HEK293 (cell line): Measurements from ENCODE around the gene DLEC1.

Experiments used
- CTCF ChIA-PET: fragments of 350-600 bp; formaldehyde crosslinking; extraction: SDS; loops from one replicate; lab custom pipeline; 2021; ENCODE audit warnings: antibody characterized with exemption; lab: Yijun Ruan, JAX
- POLR2A ChIA-PET: fragments of 300-600 bp; formaldehyde crosslinking; extraction: SDS; loops from one replicate; lab custom pipeline; 2020; ENCODE audit warnings: antibody characterized with exemption, inconsistent platforms; lab: Yijun Ruan, JAX
- H3K27ac ChIP-seq: fragments of 200-500 bp; sonication (Bioruptor generic); 2 replicates; pipeline ENCODE4 v1.5.1; 2014; ENCODE audit warnings: low read depth, low read length, control low read depth, inconsistent platforms; ENCODE audit errors: extremely low read depth
- H3K36me3 ChIP-seq, 2 experiments: fragments of 200-500 bp in 1 of 2; sonication (Bioruptor generic) in 1 of 2; 1 replicate in 1 of 2; 2 replicates in 1 of 2; pipeline ENCODE4 v1.5.1; 2014 to 2017; ENCODE audit warnings: inconsistent platforms in 2 of 2, low read length in 2 of 2; ENCODE audit not compliant: control insufficient read depth in 2 of 2, insufficient read depth in 1 of 2
- H3K4me1 ChIP-seq: fragments of 200-500 bp; sonication (Bioruptor generic); 2 replicates; pipeline ENCODE4 v1.5.1; 2014; ENCODE audit warnings: mild to moderate bottlenecking, low read length, inconsistent platforms; ENCODE audit not compliant: control insufficient read depth, insufficient read depth
- H3K4me3 ChIP-seq: 2 replicates; pipeline ENCODE4 v1.5.1; 2011; ENCODE audit warnings: low read depth, mild to moderate bottlenecking, control low read depth, low read length, moderate library complexity
- H3K9me3 ChIP-seq: fragments of 200-500 bp; sonication (Bioruptor generic); 2 replicates; pipeline ENCODE4 v1.5.1; 2014; ENCODE audit warnings: low read depth, low read length, inconsistent platforms; ENCODE audit not compliant: control insufficient read depth, insufficient read depth
- IKZF3 ChIP-seq: fragments of 450-650 bp; IDR thresholded peaks from 2 replicates; pipeline ENCODE4 v1.5.0; 2018; ENCODE audit warnings: missing biosample characterization, mild to moderate bottlenecking, missing genetic modification characterization, moderate library complexity
- KLF1 ChIP-seq: fragments of 450-650 bp; formaldehyde crosslinking; IDR thresholded peaks from 2 replicates; pipeline ENCODE4 v1.5.1; 2016; ENCODE audit warnings: missing biosample characterization, missing genetic modification characterization
- KLF8 ChIP-seq: fragments of 450-650 bp; formaldehyde crosslinking; IDR thresholded peaks from 2 replicates; pipeline ENCODE4 v1.5.1; 2016; ENCODE audit warnings: missing biosample characterization, missing genetic modification characterization
- REPIN1 ChIP-seq: fragments of 450-650 bp; formaldehyde crosslinking; IDR thresholded peaks from 2 replicates; pipeline ENCODE4 v1.5.1; 2017; ENCODE audit warnings: missing biosample characterization, missing genetic modification characterization, low read depth
- SETDB1 ChIP-seq: IDR thresholded peaks from one replicate; pipeline ENCODE4 v1.6.1; 2017; ENCODE audit warnings: mild to moderate bottlenecking, low read length, moderate library complexity, mixed read lengths; ENCODE audit not compliant: insufficient read length
- SP2 ChIP-seq: fragments of 450-650 bp; formaldehyde crosslinking; IDR thresholded peaks from 2 replicates; pipeline ENCODE4 v1.5.1; 2016; ENCODE audit warnings: missing biosample characterization, missing genetic modification characterization
- ZBTB1 ChIP-seq: fragments of 450-650 bp; formaldehyde crosslinking; IDR thresholded peaks from 2 replicates; pipeline ENCODE4 v1.5.1; 2016; ENCODE audit warnings: missing biosample characterization, missing genetic modification characterization
- ZBTB17 ChIP-seq: fragments of 450-650 bp; formaldehyde crosslinking; IDR thresholded peaks from 2 replicates; pipeline ENCODE4 v1.5.1; 2016; ENCODE audit warnings: missing biosample characterization, missing genetic modification characterization
- ZBTB8A ChIP-seq: fragments of 450-650 bp; formaldehyde crosslinking; IDR thresholded peaks from 2 replicates; pipeline ENCODE4 v1.5.1; 2016; ENCODE audit warnings: missing biosample characterization, missing genetic modification characterization
- ZNF10 ChIP-seq: fragments of 450-650 bp; formaldehyde crosslinking; IDR thresholded peaks from 2 replicates; pipeline ENCODE4 v1.5.1; 2017; ENCODE audit warnings: missing biosample characterization, missing genetic modification characterization
- ZNF114 ChIP-seq: fragments of 450-650 bp; formaldehyde crosslinking; IDR thresholded peaks from 2 replicates; pipeline ENCODE4 v1.5.0; 2017; ENCODE audit warnings: missing biosample characterization, missing genetic modification characterization
- ZNF148 ChIP-seq: fragments of 450-650 bp; formaldehyde crosslinking; IDR thresholded peaks from 2 replicates; pipeline ENCODE4 v1.5.0; 2017; ENCODE audit warnings: missing biosample characterization, missing genetic modification characterization, borderline replicate concordance
- ZNF211 ChIP-seq: fragments of 450-650 bp; formaldehyde crosslinking; IDR thresholded peaks from 2 replicates; pipeline ENCODE4 v1.5.1; 2016; ENCODE audit warnings: low read depth, missing biosample characterization, missing genetic modification characterization
- ZNF223 ChIP-seq: fragments of 450-650 bp; formaldehyde crosslinking; IDR thresholded peaks from 2 replicates; pipeline ENCODE4 v1.5.1; 2016; ENCODE audit warnings: missing biosample characterization, missing genetic modification characterization
- ZNF239 ChIP-seq: fragments of 450-650 bp; formaldehyde crosslinking; IDR thresholded peaks from 2 replicates; pipeline ENCODE4 v1.5.1; 2016; ENCODE audit warnings: missing biosample characterization, missing genetic modification characterization
- ZNF335 ChIP-seq: fragments of 450-650 bp; formaldehyde crosslinking; conservative IDR thresholded peaks from 2 replicates; pipeline ENCODE4 v1.5.1; 2016; ENCODE audit warnings: missing biosample characterization, missing genetic modification characterization
- ZNF350 ChIP-seq: fragments of 450-650 bp; formaldehyde crosslinking; IDR thresholded peaks from 2 replicates; pipeline ENCODE4 v1.5.0; 2017; ENCODE audit warnings: missing biosample characterization, mild to moderate bottlenecking, missing genetic modification characterization
- ZNF394 ChIP-seq: fragments of 450-650 bp; formaldehyde crosslinking; IDR thresholded peaks from 2 replicates; pipeline ENCODE4 v1.5.1; 2016; ENCODE audit warnings: missing biosample characterization, missing genetic modification characterization, mild to moderate bottlenecking, moderate library complexity, borderline replicate concordance
- ZNF473 ChIP-seq: fragments of 450-650 bp; formaldehyde crosslinking; IDR thresholded peaks from 2 replicates; pipeline ENCODE4 v1.5.1; 2017; ENCODE audit warnings: missing biosample characterization, missing genetic modification characterization
- ZNF48 ChIP-seq: fragments of 450-650 bp; formaldehyde crosslinking; IDR thresholded peaks from 2 replicates; pipeline ENCODE4 v1.5.1; 2016; ENCODE audit warnings: missing biosample characterization, missing genetic modification characterization
- ZNF544 ChIP-seq: fragments of 450-650 bp; formaldehyde crosslinking; IDR thresholded peaks from 2 replicates; pipeline ENCODE4 v1.5.0; 2017; ENCODE audit warnings: missing biosample characterization, missing genetic modification characterization
- ZNF548 ChIP-seq: fragments of 450-650 bp; formaldehyde crosslinking; IDR thresholded peaks from 2 replicates; pipeline ENCODE4 v1.5.1; 2016; ENCODE audit warnings: missing biosample characterization, missing genetic modification characterization
- ZNF670 ChIP-seq: fragments of 450-650 bp; formaldehyde crosslinking; IDR thresholded peaks from 2 replicates; pipeline ENCODE4 v1.5.1; 2016; ENCODE audit warnings: missing biosample characterization, missing genetic modification characterization, low read depth
- ZNF76 ChIP-seq: fragments of 450-650 bp; formaldehyde crosslinking; IDR thresholded peaks from 2 replicates; pipeline ENCODE4; 2016; ENCODE audit warnings: low read depth, missing biosample characterization, missing genetic modification characterization, borderline replicate concordance
- ZSCAN16 ChIP-seq: fragments of 450-650 bp; formaldehyde crosslinking; IDR thresholded peaks from 2 replicates; pipeline ENCODE4 v1.5.1; 2016; ENCODE audit warnings: missing biosample characterization, missing genetic modification characterization
- TF ChIP-seq, protein P1 (sequence below): fragments of 450-650 bp; formaldehyde crosslinking; optimal IDR thresholded peaks from 2 replicates; pipeline ENCODE3; 2016; ENCODE audit warnings: missing biosample characterization, mild to moderate bottlenecking, missing genetic modification characterization
- TF ChIP-seq, protein P2 (sequence below): fragments of 450-650 bp; formaldehyde crosslinking; IDR thresholded peaks from 2 replicates; pipeline ENCODE4 v1.5.1; 2016; ENCODE audit warnings: missing biosample characterization, missing genetic modification characterization, low read depth
- TF ChIP-seq, protein P3 (sequence below): fragments of 450-650 bp; formaldehyde crosslinking; IDR thresholded peaks from 2 replicates; pipeline ENCODE4 v1.5.1; 2017; ENCODE audit warnings: missing biosample characterization, missing genetic modification characterization

The DLEC1 gene

DNA sequence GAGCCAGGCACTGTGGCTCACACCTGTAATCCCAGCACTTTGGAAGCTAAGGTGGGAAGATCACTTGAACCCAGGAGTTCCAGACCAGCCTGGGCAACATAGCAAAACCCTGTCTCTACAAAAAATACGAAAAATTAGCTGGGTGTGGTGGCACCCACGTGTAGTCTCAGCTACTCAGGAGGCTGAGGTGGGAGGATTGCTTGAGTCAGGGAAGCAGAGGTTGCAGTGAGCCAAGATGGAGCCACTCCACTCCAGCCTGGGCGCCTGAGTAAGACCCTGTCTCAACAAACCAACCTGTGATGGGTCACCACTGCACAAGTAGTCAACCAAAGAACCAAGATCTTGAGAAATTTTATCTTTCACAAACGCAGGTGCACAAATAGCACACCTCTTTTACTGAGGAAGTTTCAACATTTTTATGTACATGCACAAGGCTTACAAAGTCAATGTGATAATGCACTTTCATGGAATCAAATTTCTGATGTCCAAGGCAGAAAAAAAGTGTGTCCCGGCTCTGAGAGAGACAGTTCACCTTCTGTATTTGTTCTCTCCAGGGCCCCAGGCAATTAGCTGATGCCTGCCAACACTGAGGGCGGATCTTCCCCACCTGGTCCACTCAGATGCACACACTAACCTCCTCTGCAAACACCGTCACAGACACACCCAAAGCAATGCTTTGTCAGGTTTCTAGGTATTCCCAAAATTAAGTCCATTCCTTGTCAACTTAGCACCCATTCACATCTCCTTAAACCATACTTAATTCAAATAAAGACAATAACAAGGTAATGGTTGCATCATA is 85.5 kb downstream of the DLEC1 start:
- Histone ChIP-seq H3K9me3 (no peaks in the 10 kb centered on the region), H3K4me3 (no peak overlapping the region), H3K4me1 (no peaks in the 10 kb centered on the region), H3K27ac (no peak overlapping the region), H3K36me3 (peaks cover 0 to 91% of the 10 kb centered on the region in 2 experiments)
- ChIA-PET POLR2A (no interaction called here), CTCF (interaction anchor here (0.6 to 0.8 kb wide), 2 partner anchors 8 to 345 kb away, joined by 3 to 7 read pairs; no protein-coding TSS in a partner anchor)
- no peak for TF ChIP-seq SETDB1
- no peak for TF ChIP-seq ZNF48 (tag by site-specific recombination)
- no peak for TF ChIP-seq ZBTB1 (tag by site-specific recombination)
- no peak for TF ChIP-seq ZNF670
- TF ChIP-seq REPIN1 = no peak
- no peak for TF ChIP-seq KLF1 (tag by site-specific recombination)
- TF ChIP-seq ZNF148 (tag by site-specific recombination) = no peak
- no peak for TF ChIP-seq ZNF473 (tag by site-specific recombination)
- no peak for TF ChIP-seq ZSCAN16 (tag by site-specific recombination)
- TF ChIP-seq ZNF10 (tag by site-specific recombination) = no peak
- TF ChIP-seq ZNF114 (tag by site-specific recombination) = no peak
- TF ChIP-seq, protein P1, sequence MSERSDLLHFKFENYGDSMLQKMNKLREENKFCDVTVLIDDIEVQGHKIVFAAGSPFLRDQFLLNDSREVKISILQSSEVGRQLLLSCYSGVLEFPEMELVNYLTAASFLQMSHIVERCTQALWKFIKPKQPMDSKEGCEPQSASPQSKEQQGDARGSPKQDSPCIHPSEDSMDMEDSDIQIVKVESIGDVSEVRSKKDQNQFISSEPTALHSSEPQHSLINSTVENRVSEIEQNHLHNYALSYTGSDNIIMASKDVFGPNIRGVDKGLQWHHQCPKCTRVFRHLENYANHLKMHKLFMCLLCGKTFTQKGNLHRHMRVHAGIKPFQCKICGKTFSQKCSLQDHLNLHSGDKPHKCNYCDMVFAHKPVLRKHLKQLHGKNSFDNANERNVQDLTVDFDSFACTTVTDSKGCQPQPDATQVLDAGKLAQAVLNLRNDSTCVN = no peak

DNA sequence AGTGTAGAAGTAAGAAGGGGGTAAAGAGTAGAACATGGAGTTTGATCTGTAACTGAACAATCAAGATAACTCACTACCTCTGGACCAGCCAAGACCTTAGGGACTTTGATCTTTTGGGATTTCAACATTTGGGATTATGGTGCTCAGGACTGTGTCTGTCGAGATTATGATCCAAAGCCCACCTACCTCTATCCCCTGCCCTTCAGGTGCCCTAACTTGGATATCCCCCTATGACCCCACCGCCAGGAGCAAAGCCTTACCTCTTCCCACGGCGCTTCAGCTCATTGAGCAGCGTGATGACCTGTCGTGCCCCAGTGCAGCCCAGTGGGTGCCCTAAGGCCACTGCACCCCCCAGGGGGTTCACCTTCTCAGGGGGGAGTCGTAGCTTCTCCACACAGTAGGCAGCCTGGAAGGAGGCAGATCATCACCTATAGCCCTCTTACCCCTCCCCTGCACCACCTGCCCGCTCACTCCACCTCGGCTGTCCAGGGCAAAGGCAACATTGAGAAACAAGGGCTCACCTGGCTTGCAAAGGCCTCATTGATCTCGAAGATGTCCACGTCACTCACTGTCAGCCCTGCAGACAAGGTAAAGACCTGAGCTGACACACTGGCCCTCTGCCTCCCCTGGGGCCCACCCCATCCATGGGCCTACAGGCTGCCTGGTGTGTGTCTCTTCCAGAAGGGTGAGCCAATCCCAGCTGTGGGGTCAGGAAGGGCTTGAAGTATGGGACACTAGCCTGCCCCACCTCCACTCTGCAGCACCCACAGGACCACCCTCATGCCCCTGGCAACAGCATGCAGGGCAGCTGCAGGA is 86.5 kb downstream of the DLEC1 start:
- CTCF ChIA-PET = no interaction called here
- no peak for TF ChIP-seq ZNF544 (tag by site-specific recombination)
- no peak for TF ChIP-seq ZNF394 (tag by site-specific recombination)
- no peak for TF ChIP-seq SP2 (tag by site-specific recombination)
- no peak for TF ChIP-seq ZNF223 (tag by site-specific recombination)
- TF ChIP-seq, protein P2, sequence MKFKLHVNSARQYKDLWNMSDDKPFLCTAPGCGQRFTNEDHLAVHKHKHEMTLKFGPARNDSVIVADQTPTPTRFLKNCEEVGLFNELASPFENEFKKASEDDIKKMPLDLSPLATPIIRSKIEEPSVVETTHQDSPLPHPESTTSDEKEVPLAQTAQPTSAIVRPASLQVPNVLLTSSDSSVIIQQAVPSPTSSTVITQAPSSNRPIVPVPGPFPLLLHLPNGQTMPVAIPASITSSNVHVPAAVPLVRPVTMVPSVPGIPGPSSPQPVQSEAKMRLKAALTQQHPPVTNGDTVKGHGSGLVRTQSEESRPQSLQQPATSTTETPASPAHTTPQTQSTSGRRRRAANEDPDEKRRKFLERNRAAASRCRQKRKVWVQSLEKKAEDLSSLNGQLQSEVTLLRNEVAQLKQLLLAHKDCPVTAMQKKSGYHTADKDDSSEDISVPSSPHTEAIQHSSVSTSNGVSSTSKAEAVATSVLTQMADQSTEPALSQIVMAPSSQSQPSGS (tag by site-specific recombination) = no peak
- TF ChIP-seq ZNF211 (tag by site-specific recombination) = no peak
- no peak for TF ChIP-seq ZNF239 (tag by site-specific recombination)
- no peak for TF ChIP-seq ZBTB17 (tag by site-specific recombination)
- no peak for TF ChIP-seq ZNF473 (tag by site-specific recombination)
- no peak for TF ChIP-seq ZNF335 (tag by site-specific recombination)
- no peak for TF ChIP-seq IKZF3 (tag by site-specific recombination)
- TF ChIP-seq ZNF548 (tag by site-specific recombination) = no peak
- TF ChIP-seq, protein P3, sequence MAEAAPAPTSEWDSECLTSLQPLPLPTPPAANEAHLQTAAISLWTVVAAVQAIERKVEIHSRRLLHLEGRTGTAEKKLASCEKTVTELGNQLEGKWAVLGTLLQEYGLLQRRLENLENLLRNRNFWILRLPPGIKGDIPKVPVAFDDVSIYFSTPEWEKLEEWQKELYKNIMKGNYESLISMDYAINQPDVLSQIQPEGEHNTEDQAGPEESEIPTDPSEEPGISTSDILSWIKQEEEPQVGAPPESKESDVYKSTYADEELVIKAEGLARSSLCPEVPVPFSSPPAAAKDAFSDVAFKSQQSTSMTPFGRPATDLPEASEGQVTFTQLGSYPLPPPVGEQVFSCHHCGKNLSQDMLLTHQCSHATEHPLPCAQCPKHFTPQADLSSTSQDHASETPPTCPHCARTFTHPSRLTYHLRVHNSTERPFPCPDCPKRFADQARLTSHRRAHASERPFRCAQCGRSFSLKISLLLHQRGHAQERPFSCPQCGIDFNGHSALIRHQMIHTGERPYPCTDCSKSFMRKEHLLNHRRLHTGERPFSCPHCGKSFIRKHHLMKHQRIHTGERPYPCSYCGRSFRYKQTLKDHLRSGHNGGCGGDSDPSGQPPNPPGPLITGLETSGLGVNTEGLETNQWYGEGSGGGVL (tag by site-specific recombination) = no peak
- TF ChIP-seq KLF8 = no peak
- TF ChIP-seq ZNF76 (tag by site-specific recombination) = no peak
- TF ChIP-seq ZNF350 (tag by site-specific recombination) = no peak
- no peak for TF ChIP-seq ZBTB8A (tag by site-specific recombination)
- H3K4me1 ChIP-seq = no peaks in the 10 kb centered on the region
- H3K4me3 ChIP-seq = no peak overlapping the region
- POLR2A ChIA-PET = interaction anchor here (1.6 kb wide), 1 partner anchor 12 kb away, joined by 7 read pairs; the partner anchor contains the start of gene ACAA1
- H3K9me3 ChIP-seq = no peaks in the 10 kb centered on the region
- no peak overlapping the region for H3K27ac ChIP-seq
- H3K36me3 ChIP-seq = peaks cover 4 to 92% of the 10 kb centered on the region in 2 experiments
